Activated T-cell treated with anti-CD3 and anti-CD28 coated beads, Interleukin-2, amount 50 U/mL, for 24 hours (primary cell): ENCODE measurements around the gene AJAP1.
"Not testable (repeated sequence)": the region's sequence is repeated elsewhere in the genome, so short reads cannot be mapped to it uniquely, and the experiment has no call there.

Source experiments
- DNase-seq: peaks from one replicate; pipeline ENCODE4 v3.0.0-alpha.2; 2020
- H3K27ac Mint-ChIP-seq: 2 replicates; pipeline ENCODE4 v1.8.0; 2020; ENCODE audit warnings: mild to moderate bottlenecking, mixed read lengths
- H3K27me3 Mint-ChIP-seq: 2 replicates; pipeline ENCODE4 v1.8.0; 2020; ENCODE audit warnings: mixed read lengths
- H3K36me3 Mint-ChIP-seq: 2 replicates; pipeline ENCODE4 v1.8.0; 2020; ENCODE audit warnings: low read depth, mixed read lengths
- H3K4me1 Mint-ChIP-seq: 2 replicates; pipeline ENCODE4 v1.8.0; 2020; ENCODE audit warnings: low read depth, mixed read lengths
- H3K4me3 Mint-ChIP-seq: 2 replicates; pipeline ENCODE4 v1.8.0; 2020; ENCODE audit warnings: mild to moderate bottlenecking, moderate library complexity, mixed read lengths
- H3K9me3 Mint-ChIP-seq: 2 replicates; pipeline ENCODE4 v1.8.0; 2020; ENCODE audit warnings: mixed read lengths

The AJAP1 gene

DNA sequence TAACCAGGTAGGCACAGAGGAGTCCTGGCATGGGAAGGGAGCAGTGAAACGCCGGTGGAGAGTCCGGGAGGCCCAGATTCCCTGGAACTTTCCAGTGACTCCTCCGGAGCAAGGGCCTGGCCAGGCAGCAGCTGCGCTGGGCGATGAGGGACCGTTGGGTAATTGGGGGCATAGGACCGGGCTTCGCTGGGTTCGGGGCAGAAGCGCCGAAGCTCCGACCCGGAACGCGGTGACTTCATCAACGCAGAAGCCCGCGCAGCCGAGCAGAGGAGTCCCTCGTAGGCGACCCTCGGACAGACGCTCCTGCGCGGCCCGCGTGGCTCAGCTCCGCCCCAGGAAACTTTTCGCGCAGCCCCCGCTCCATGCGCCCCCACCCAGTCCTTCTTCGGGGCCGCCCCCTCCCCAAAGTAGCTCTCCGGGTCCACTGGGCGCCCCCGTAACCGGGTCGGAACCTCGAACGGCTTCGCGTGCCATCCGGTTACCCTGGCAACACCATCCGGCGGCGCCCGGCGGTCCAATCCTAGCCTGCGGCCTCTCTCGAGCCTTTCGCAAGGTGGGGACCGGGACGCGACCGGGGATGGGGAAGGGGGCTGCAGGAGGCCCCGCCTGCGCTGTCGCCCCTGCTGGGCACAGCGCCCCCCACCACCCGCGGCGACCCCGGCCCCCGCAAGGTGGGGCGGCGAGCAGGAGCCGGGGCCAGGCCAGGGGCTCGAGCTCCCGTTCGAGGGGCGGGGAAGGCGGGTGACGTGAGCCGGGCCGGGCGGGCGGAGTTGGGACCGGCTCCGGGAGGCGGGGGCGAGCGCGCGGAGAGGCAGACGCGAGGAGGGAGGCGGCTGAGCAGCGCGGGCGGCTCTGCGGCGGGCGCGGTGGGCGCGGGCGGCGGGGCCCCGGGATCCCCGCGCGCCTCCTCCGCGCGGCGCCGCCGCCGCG, at the start of gene AJAP1:
TSS of gene AJAP1 (plus strand) at position 814 of the 930 bp plus-strand sequence. CDS start 817 bp downstream, outside the sequence.
- H3K4me3 Mint-ChIP-seq: no peak within 1 kb of the TSS
- no peak within 1 kb of the TSS for H3K27ac Mint-ChIP-seq
- no peaks in the 10 kb centered on the region for H3K36me3 Mint-ChIP-seq

DNA sequence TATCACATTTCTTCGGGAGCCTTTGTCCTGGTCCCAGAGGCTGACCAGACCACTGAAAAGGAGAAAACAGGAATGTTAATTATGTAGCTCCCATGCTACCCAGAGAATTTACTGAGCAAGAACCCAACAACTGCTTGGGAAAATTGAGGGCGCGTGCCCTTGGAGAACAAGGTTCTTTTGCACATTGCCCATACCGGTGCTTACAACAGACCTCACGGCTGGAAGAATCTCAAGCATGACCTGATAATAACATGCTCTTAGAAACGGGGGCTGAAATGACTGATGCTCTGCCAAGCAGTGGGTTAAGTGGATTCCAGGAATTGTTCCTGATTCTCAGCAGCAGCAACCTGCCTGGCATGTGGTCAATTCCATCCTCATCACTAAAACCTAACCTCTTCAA, 49.3 kb upstream of the AJAP1 start:
- H3K9me3 Mint-ChIP-seq: no peaks in the 10 kb centered on the region
- no peaks in the 10 kb centered on the region for H3K36me3 Mint-ChIP-seq
- H3K27me3 Mint-ChIP-seq: peaks cover 60% of the 10 kb centered on the region
- no peak overlapping the region for H3K27ac Mint-ChIP-seq
- DNase-seq: no peak
- no peak overlapping the region for H3K4me3 Mint-ChIP-seq
- no peaks in the 10 kb centered on the region for H3K4me1 Mint-ChIP-seq

More for the DNA sequence above, at the start of gene AJAP1:
- Mint-ChIP-seq H3K4me1 (peaks cover 7% of the 10 kb centered on the region), H3K27me3 (peaks cover 54% of the 10 kb centered on the region), H3K9me3 (no peaks in the 10 kb centered on the region)
- DNase-seq: peak; percentile 33

GRCh38 chr1:4611563-4612341, 42.7 kb upstream of the AJAP1 start:
- Mint-ChIP-seq H3K4me3 (no peak overlapping the region), H3K36me3 (no peaks in the 10 kb centered on the region), H3K27me3 (peaks cover 26% of the 10 kb centered on the region), H3K4me1 (no peaks in the 10 kb centered on the region), H3K9me3 (peaks cover 3% of the 10 kb centered on the region), H3K27ac (no peak overlapping the region)
- no peak for DNase-seq

DNA sequence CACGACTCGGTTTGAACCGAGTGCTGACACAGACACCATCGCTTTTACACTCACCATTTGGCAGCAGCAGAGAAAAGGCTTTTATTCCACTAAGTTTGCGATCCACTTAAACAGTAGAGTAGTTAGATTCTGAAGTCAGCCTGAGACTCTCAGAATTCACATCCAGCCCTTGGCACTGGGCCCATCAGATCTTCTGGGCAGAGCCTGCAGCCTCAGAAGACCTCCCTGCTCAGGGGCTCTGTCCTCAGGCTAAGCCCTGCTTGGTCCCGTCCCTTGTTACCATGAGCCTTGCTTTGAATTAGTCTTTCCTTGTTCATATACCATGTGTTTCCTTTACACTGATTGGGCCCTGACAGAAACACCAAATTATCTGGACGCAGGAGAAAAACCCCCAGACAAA, 41.4 kb upstream of the AJAP1 start:
- Mint-ChIP-seq H3K27ac (no peak overlapping the region), H3K4me3 (no peak overlapping the region), H3K27me3 (peaks cover 19% of the 10 kb centered on the region), H3K9me3 (peaks cover 3% of the 10 kb centered on the region), H3K4me1 (no peaks in the 10 kb centered on the region), H3K36me3 (no peaks in the 10 kb centered on the region)
- no peak for DNase-seq

DNA sequence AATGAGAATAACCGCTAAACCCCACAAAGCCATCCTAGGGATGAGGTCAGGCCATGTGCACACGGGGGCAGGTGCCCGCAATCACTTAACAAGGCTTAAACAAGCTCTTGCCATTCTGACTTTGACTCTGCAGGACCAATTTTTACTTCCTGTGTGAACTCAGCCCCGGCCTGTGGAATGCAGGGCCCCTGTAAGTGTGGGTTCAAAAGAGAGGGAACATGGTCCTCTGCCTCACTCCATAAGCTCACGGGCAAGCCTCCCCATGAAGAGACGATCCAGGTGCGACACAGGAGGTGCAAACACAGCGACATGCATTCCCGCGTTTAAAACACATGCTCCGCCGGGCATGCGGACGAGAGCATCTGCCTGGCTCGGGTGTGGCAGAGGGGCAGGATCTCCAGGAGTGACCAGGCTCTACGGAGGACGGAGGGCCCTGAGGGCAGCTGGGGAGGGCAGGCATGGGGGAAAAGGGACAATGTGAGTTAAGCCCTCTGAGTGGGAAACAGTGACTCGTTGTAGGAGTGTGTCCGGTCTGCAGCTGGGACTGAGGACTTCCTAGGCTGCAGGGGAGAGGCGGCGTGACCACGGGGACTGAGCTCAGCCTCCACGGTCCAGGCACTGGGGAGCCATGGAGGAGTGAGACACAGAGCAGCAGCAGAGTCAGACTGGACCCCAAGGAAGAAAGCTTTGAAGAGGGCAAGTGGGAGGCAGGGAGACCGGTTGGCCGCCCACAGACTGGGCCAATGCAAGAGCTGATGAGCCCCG, 40.6 kb upstream of the AJAP1 start:
- no peak overlapping the region for H3K4me3 Mint-ChIP-seq
- no peaks in the 10 kb centered on the region for H3K36me3 Mint-ChIP-seq
- no peak for DNase-seq
- peaks cover 13% of the 10 kb centered on the region for H3K27me3 Mint-ChIP-seq
- no peak overlapping the region for H3K27ac Mint-ChIP-seq
- H3K9me3 Mint-ChIP-seq: peaks cover 3% of the 10 kb centered on the region
- H3K4me1 Mint-ChIP-seq: no peaks in the 10 kb centered on the region

DNA sequence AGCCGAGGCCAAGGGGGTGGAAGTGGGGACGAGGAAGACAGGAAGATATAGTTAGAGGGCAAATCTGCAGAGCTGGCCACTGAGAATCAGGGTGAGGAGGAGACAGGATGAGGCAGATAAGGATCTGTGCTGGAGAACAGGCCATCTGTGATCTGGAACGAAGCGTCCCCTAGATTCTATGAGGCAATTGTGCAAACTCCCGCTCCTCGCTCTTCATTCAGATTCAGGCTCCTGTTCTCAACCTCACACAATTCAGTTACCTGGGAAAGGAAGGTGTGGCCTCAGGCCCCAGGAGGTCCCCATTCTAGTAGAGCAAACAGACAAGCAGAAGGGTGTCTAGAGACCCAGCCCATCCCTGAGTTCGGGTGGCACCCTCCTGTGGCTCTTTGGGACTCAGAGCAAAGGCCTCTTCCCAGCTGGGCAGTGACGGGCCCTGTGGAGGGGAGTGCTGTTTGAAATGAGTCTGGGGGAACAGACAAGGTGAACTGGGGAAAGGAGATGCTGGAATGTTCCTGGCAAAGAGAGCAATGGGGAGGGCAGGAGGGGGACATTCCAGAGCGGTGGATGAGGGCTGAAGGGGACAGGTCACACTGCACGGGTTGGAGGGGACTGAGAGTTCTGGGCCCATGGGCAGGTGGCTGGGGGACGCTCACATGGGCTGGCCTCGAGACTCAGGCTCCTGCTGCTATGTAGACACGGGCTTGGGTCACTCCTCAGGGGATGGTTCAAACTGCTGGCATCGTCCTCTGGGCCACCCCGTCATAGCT, 39.9 kb upstream of the AJAP1 start:
- no peak overlapping the region for H3K4me3 Mint-ChIP-seq
- no peaks in the 10 kb centered on the region for H3K4me1 Mint-ChIP-seq
- peaks cover 13% of the 10 kb centered on the region for H3K27me3 Mint-ChIP-seq
- no peak overlapping the region for H3K27ac Mint-ChIP-seq
- no peak for DNase-seq
- H3K9me3 Mint-ChIP-seq: peaks cover 3% of the 10 kb centered on the region
- H3K36me3 Mint-ChIP-seq: no peaks in the 10 kb centered on the region

GRCh38 chr1:4615138-4615470, 39.3 kb upstream of the AJAP1 start:
- Mint-ChIP-seq H3K36me3 (no peaks in the 10 kb centered on the region), H3K27ac (no peak overlapping the region), H3K27me3 (peaks cover 13% of the 10 kb centered on the region), H3K4me1 (no peaks in the 10 kb centered on the region), H3K9me3 (peaks cover 3% of the 10 kb centered on the region), H3K4me3 (no peak overlapping the region)
- no peak for DNase-seq

- Mint-ChIP-seq H3K27ac (no peak overlapping the region), H3K9me3 (peaks cover 2% of the 10 kb centered on the region), H3K27me3 (peaks cover 13% of the 10 kb centered on the region), H3K4me3 (no peak overlapping the region), H3K4me1 (no peaks in the 10 kb centered on the region), H3K36me3 (no peaks in the 10 kb centered on the region)
- DNase-seq: no peak
Observed at GRCh38 chr1:4615501-4615900, 38.9 kb upstream of the AJAP1 start.

DNA sequence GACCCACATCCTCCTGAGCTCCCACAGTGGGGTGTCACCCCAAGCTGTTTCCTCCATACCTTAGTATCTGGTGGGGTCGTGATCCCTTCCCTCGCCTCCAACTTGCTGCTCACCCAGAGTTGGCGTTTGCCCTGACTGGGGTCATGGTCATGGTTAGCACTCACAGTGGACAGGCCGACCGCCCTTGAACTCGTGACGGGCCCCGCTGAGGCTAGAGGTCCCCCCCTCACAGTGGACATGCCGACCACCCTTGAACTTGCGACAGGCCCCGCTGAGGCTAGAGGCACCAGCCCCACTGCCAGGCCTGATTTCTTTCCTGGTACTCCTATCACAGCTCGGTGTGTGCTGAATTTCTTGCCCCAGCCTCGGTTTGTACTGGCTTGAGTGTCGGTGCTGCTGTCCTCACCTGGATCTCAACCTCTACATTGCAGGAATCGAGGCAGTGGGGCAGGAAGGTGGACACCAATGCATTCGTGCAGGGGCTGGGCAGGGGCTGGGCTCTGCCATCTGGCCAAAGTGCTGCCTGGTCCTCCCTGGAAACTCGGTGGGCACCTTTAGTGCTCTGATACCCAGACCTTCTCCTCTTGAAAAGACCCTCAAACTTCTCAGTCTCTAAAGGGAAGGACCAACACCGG, 37.5 kb upstream of the AJAP1 start:
- H3K27ac Mint-ChIP-seq: no peak overlapping the region
- no peaks in the 10 kb centered on the region for H3K4me1 Mint-ChIP-seq
- no peaks in the 10 kb centered on the region for H3K36me3 Mint-ChIP-seq
- no peak overlapping the region for H3K4me3 Mint-ChIP-seq
- H3K27me3 Mint-ChIP-seq: peaks cover 9% of the 10 kb centered on the region
- no peaks in the 10 kb centered on the region for H3K9me3 Mint-ChIP-seq
- no peak for DNase-seq

DNA sequence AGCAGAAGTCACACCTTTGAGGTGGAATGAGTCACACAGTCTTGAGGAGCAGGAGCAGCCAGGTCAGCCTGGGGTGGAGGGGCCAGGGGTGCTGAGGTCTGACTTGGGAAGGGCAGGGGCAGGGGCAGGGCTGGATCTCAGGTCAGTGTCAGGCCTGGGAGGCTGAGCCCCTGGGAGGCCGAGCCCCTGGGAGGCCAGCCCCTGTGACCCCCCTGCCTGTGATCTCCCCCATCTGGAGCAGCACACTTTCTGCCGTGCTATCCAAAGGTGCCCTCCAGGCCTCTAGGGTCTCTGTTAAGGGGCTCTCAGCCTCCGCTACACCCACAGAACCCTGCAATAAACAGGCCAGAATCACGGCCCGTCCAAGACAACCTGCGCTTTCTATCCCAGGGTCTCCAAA, 36.9 kb upstream of the AJAP1 start:
- Mint-ChIP-seq H3K27me3 (peaks cover 10% of the 10 kb centered on the region), H3K36me3 (no peaks in the 10 kb centered on the region), H3K27ac (no peak overlapping the region), H3K9me3 (no peaks in the 10 kb centered on the region), H3K4me1 (no peaks in the 10 kb centered on the region), H3K4me3 (no peak overlapping the region)
- DNase-seq: no peak

- H3K27me3 Mint-ChIP-seq: peaks cover 17% of the 10 kb centered on the region
- not testable (repeated sequence) for H3K4me3 Mint-ChIP-seq, H3K9me3 Mint-ChIP-seq, H3K27ac Mint-ChIP-seq, DNase-seq, H3K4me1 Mint-ChIP-seq, H3K36me3 Mint-ChIP-seq
Observed at GRCh38 chr1:4618827-4619226, 35.6 kb upstream of the AJAP1 start.

GRCh38 chr1:4621646-4622045, 32.8 kb upstream of the AJAP1 start:
- DNase-seq: no peak
- peaks cover 13% of the 10 kb centered on the region for H3K27me3 Mint-ChIP-seq
- no peaks in the 10 kb centered on the region for H3K4me1 Mint-ChIP-seq
- H3K36me3 Mint-ChIP-seq: no peaks in the 10 kb centered on the region
- no peaks in the 10 kb centered on the region for H3K9me3 Mint-ChIP-seq
- H3K27ac Mint-ChIP-seq: no peak overlapping the region
- H3K4me3 Mint-ChIP-seq: no peak overlapping the region

- no peak for DNase-seq
- H3K4me1 Mint-ChIP-seq: no peaks in the 10 kb centered on the region
- no peaks in the 10 kb centered on the region for H3K36me3 Mint-ChIP-seq
- peaks cover 13% of the 10 kb centered on the region for H3K27me3 Mint-ChIP-seq
- H3K4me3 Mint-ChIP-seq: no peak overlapping the region
- no peak overlapping the region for H3K27ac Mint-ChIP-seq
- no peaks in the 10 kb centered on the region for H3K9me3 Mint-ChIP-seq
Observed at GRCh38 chr1:4622821-4623220, 31.6 kb upstream of the AJAP1 start.
